Thoracic aorta (tissue), 2 donors: ENCODE measurements around the gene DNAH10. TPM values are rescaled to one million over a fixed set of nuclear protein-coding genes. Genes with fewer than 3 reads are reported as not detected.

Source experiments
- ATAC-seq: fragments of 150-250 bp; one replicate; pipeline ENCODE4 v1.8.0; 2017; ENCODE audit warnings: low read depth; ENCODE audit not compliant: insufficient number of reproducible peaks, low FRiP score
- DNase-seq: peaks from one replicate; pipeline ENCODE4 v3.0.0-alpha.2; 2020; ENCODE audit warnings: low spot score
- H3K27ac ChIP-seq, 2 donors: fragments of 200-600 bp; sonication (generic); 1 replicate in 1 of 2; 2 replicates in 1 of 2; pipeline ENCODE4 v1.5.1; 2016; ENCODE audit warnings: mild to moderate bottlenecking in 2 of 2, moderate library complexity in 2 of 2
- H3K27me3 ChIP-seq: fragments of 200-600 bp; sonication (generic); replicated peaks from 2 replicates; pipeline ENCODE4 v1.6.0; 2016; ENCODE audit warnings: mild to moderate bottlenecking; ENCODE audit not compliant: insufficient read depth
- H3K36me3 ChIP-seq: fragments of 200-600 bp; sonication (generic); one replicate; pipeline ENCODE4 v1.5.1; 2016
- H3K4me1 ChIP-seq, 2 donors: fragments of 200-600 bp; sonication (generic); 1 replicate in 1 of 2; 2 replicates in 1 of 2; pipeline versions ENCODE4 v1.5.1 to v1.6.0; 2016; ENCODE audit warnings: low read depth in 2 of 2, mild to moderate bottlenecking in 1 of 2; ENCODE audit not compliant: control insufficient read depth in 1 of 2
- H3K4me3 ChIP-seq: fragments of 200-600 bp; sonication (generic); 2 replicates; pipeline ENCODE4 v1.5.1; 2016; ENCODE audit warnings: mild to moderate bottlenecking
- H3K9me3 ChIP-seq: fragments of 200-600 bp; sonication (generic); 2 replicates; pipeline ENCODE4 v1.5.1; 2016
- total RNA-seq, 2 donors: library from RNA; depleted of rRNA; stranded (reverse); fragments of >200 nt; gene quantifications; one replicate each; pipeline versions ENCODE4 v1.1.0 to v1.2.3, GENCODE V29; 2016
- TF ChIP-seq, protein P1 (sequence below): fragments of 200-600 bp; sonication (generic); IDR thresholded peaks from one replicate; pipeline ENCODE4 v1.5.1; 2019; ENCODE audit warnings: antibody characterized with exemption

Gene DNAH10
- total RNA-seq, 2 donors from 2014 or later: under 0.01 to 0.14 TPM

DNA sequence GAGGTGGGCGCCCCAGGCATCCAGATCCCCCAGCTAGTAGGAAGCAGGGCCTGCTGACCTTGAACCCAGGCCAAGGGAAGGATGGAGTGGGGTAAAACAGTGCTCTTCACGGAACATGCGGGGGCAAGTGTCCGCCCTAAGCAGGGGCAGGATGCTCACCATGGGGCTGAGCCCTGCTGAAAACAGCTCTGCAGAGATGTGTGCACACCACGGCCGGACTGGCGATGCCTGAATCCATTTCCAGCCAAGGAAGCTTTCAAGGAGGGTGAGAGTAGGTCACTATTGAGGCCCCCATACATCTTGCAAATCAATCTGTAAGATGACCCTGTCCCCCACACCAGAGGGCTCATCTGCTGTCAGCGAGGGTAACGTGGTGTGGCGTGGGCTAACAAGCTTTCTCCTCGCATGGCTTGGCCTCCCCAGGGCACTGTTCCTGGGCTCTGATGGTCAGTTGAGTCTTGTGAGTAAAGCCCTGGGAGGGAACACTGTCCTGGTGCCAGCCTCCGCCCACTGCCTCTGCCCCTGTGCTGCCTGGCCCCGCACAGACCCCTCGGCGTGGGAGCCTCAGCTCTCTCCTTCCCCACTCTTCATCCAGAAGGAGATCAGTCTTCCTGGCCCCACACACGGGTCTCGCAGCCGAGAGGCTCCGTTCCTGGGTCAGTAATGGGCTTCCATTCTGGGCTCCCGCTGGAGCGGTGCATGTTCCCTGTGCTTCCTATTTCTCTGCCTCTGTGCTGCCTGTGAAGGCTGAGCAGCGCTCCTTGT lies 141.4 kb downstream of the DNAH10 start:
- Histone ChIP-seq H3K4me3 (no peak overlapping the region), H3K9me3 (no peaks in the 10 kb centered on the region), H3K4me1 (no peaks in the 10 kb centered on the region), H3K27me3 (no peaks in the 10 kb centered on the region), H3K27ac (no peak overlapping the region), H3K36me3 (no peaks in the 10 kb centered on the region)
- TF ChIP-seq, protein P1, sequence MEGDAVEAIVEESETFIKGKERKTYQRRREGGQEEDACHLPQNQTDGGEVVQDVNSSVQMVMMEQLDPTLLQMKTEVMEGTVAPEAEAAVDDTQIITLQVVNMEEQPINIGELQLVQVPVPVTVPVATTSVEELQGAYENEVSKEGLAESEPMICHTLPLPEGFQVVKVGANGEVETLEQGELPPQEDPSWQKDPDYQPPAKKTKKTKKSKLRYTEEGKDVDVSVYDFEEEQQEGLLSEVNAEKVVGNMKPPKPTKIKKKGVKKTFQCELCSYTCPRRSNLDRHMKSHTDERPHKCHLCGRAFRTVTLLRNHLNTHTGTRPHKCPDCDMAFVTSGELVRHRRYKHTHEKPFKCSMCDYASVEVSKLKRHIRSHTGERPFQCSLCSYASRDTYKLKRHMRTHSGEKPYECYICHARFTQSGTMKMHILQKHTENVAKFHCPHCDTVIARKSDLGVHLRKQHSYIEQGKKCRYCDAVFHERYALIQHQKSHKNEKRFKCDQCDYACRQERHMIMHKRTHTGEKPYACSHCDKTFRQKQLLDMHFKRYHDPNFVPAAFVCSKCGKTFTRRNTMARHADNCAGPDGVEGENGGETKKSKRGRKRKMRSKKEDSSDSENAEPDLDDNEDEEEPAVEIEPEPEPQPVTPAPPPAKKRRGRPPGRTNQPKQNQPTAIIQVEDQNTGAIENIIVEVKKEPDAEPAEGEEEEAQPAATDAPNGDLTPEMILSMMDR: no peak
- ATAC-seq: no peak
- no peak for DNase-seq

DNA sequence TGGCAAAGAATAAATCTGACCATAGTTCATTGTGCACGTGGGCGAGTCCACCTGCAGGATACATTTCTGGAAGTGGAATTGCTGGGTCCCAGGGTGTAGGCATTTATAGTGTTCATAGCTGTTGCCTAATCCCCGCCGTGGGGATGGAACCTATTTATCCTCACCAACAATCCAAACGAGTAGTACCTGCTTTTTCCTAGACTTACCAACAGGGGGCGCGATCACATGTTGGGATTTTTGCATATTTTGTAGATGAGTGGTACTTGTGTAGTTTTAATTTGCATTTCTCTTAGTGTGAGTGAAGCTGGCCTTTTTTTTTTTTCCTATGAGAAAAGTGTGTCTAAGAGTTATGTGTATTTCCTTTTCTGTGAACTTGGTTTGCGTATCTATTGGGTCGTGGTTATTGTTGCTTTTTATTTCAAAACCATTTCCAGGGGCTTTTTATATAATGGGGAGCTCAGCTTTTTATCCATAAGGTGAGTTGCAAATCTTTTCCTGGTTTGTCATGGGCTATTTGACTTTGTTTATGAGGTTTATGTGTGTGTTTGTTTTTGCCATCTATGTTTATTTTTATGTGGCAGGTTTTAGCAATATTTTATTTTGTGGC lies 143.3 kb downstream of the DNAH10 start:
- DNase-seq (peak; percentile 11), ATAC-seq (no peak)
- Histone ChIP-seq H3K27ac (no peak overlapping the region), H3K4me1 (no peaks in the 10 kb centered on the region), H3K36me3 (no peaks in the 10 kb centered on the region), H3K4me3 (no peak overlapping the region), H3K27me3 (no peaks in the 10 kb centered on the region), H3K9me3 (no peaks in the 10 kb centered on the region)
- TF ChIP-seq, protein P1: peak; percentile 72

DNA sequence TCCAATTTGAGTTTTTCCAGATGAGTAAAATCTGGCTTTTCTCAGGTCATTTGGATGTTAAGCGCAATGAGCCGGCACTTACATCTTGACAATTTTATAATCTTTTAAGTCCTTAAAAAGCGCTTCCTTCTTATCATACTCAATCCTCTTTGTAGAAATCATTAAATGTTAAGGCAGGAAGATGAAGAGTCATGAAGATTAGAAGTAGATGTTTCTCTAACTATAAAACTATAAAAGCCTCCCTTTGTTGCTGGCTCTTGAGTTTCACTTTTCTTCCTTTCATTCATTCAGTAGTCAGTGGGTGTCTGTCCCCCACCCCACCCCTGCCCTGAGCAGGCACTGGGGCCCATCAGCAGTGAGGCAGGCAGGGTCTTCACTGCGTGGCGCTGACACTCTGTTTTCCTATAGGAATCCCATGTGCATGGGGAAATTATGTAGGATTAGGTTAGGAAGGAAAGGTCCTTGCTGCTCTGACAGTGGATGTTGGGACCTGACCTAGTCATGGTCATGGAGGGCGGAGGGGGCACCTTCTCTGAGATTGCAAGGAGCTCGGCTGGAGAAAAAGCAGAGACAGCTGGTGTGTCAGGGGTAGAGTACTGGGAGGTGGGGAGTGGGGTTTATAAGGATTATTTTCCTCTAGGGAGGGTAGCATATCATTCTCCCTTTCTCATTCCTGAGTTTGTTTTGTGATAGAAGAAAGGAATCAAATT lies 144.8 kb downstream of the DNAH10 start:
- H3K4me3 ChIP-seq: no peak overlapping the region

DNA sequence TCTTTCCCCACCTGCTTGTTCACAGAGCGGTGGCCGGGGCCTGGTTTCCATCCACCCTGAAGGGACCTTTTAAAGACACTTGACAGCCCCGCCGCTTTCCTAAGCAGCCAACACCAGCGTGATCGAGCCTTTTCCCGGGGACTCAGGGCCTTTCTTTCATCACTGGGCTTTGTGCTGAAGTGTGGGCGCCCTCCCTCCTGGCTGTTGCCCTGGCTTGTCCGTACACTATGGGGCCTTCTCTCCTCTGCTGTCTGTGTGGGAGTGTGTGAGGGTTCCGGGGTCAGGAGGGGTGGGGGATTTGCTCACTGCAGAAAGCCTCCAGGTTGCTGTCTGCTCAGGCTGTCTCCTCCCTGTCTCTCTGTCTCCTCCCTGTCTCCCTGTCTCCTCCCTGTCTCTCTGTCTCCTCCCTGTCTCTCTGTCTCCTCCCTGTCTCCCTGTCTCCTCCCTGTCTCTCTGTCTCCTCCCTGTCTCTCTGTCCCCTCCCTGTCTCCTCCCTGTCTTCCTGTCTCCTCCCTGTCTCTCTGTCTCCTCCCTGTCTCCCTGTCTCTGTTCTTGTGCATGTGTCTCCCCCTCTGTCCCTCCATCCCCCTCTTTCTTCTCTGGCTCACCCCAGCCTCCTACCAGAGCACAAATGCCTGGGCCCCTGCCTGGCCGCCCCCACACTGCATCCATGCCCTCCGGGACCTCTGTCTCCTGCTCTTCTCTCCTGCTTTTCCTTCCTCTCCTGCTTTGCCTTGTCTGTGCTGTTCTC lies 145.8 kb downstream of the DNAH10 start:
- Histone ChIP-seq H3K4me1 (no peaks in the 10 kb centered on the region), H3K36me3 (no peaks in the 10 kb centered on the region), H3K27ac (no peak overlapping the region), H3K4me3 (no peak overlapping the region), H3K27me3 (no peaks in the 10 kb centered on the region), H3K9me3 (no peaks in the 10 kb centered on the region)
- no peak for DNase-seq
- no peak for ATAC-seq
- TF ChIP-seq, protein P1: no peak

More for the DNA sequence above, 144.8 kb downstream of the DNAH10 start:
- no peaks in the 10 kb centered on the region for H3K36me3 ChIP-seq
- H3K27me3 ChIP-seq: no peaks in the 10 kb centered on the region
- no peaks in the 10 kb centered on the region for H3K9me3 ChIP-seq
- TF ChIP-seq, protein P1: no peak
- ATAC-seq (no peak), DNase-seq (no peak)
- no peaks in the 10 kb centered on the region for H3K4me1 ChIP-seq
- H3K27ac ChIP-seq: no peak overlapping the region
